Measurements from ENCODE around the gene SLC28A3. TPM values are rescaled to one million over a fixed set of nuclear protein-coding genes. Genes with fewer than 3 reads are reported as not detected.
"Not testable (repeated sequence)": the region's sequence is repeated elsewhere in the genome, so short reads cannot be mapped to it uniquely, and the experiment has no call there.

SLC28A3 gene
- 0.11 TPM for total RNA-seq
- long read RNA-seq, result 0 reads

GRCh38 chr9:84340535-84340934 is at the start of gene SLC28A3:
Gene SLC28A3, minus strand, starts transcription at chr9:84340758. Its CDS starts 125 bp downstream, at chr9:84340633.
- no peak for DNase-seq (ENCODE audit: low spot score)
- intact Hi-C loops (cut with DNase I), result loop anchor here (5.0 kb wide), 1 partner anchor 42 kb away; no protein-coding TSS in a partner anchor

- intact Hi-C loops (cut with DNase I), result not testable (repeated sequence)
Measured at GRCh38 chr9:84390254-84390653, 49.7 kb upstream of the SLC28A3 start.

GRCh38 chr9:84387821-84388220 is 47.3 kb upstream of the SLC28A3 start:
- DNase-seq (ENCODE audit: low spot score), result no peak
- intact Hi-C loops (cut with DNase I), result no loop called here

More at GRCh38 chr9:84390254-84390653, 49.7 kb upstream of the SLC28A3 start:
- not testable (repeated sequence) for DNase-seq (ENCODE audit: low spot score)

- intact Hi-C loops (cut with DNase I), result no loop called here
- DNase-seq (ENCODE audit: low spot score), result no peak
Measured at GRCh38 chr9:84386753-84387152, 46.2 kb upstream of the SLC28A3 start.

GRCh38 chr9:84385386-84386040 is 45.0 kb upstream of the SLC28A3 start:
- intact Hi-C loops (cut with DNase I), result no loop called here
- DNase-seq (ENCODE audit: low spot score), result no peak

- no peak for DNase-seq (ENCODE audit: low spot score)
- intact Hi-C loops (cut with DNase I), result loop anchor here (5.0 kb wide), 1 partner anchor 42 kb away; the partner anchor contains the start of gene SLC28A3
Measured at GRCh38 chr9:84384617-84385016, 44.1 kb upstream of the SLC28A3 start.

- intact Hi-C loops (cut with DNase I), result loop anchor here (5.0 kb wide), 1 partner anchor 41 kb away; the partner anchor contains the start of gene SLC28A3
- no peak for DNase-seq (ENCODE audit: low spot score)
Measured at GRCh38 chr9:84383178-84383577, 42.6 kb upstream of the SLC28A3 start.

- intact Hi-C loops (cut with DNase I), result loop anchor here (5.0 kb wide), 1 partner anchor 40 kb away; the partner anchor contains the start of gene SLC28A3
- no peak for DNase-seq (ENCODE audit: low spot score)
Measured at GRCh38 chr9:84382720-84383119, 42.2 kb upstream of the SLC28A3 start.

- no peak for DNase-seq (ENCODE audit: low spot score)
- intact Hi-C loops (cut with DNase I), result loop anchor here (5.0 kb wide), 1 partner anchor 39 kb away; the partner anchor contains the start of gene SLC28A3
Measured at GRCh38 chr9:84381508-84381907, 41.0 kb upstream of the SLC28A3 start.

GRCh38 chr9:84379740-84380139 is 39.2 kb upstream of the SLC28A3 start:
- intact Hi-C loops (cut with DNase I), result loop anchor here (5.0 kb wide), 1 partner anchor 37 kb away; the partner anchor contains the start of gene SLC28A3
- no peak for DNase-seq (ENCODE audit: low spot score)

GRCh38 chr9:84375954-84376353 is 35.4 kb upstream of the SLC28A3 start:
- no peak for DNase-seq (ENCODE audit: low spot score)
- intact Hi-C loops (cut with DNase I), result no loop called here

GRCh38 chr9:84374516-84374915 is 34.0 kb upstream of the SLC28A3 start:
- intact Hi-C loops (cut with DNase I), result no loop called here
- DNase-seq (ENCODE audit: low spot score), result no peak

GRCh38 chr9:84374013-84374412 is 33.5 kb upstream of the SLC28A3 start:
- DNase-seq (ENCODE audit: low spot score), result no peak
- intact Hi-C loops (cut with DNase I), result no loop called here

GRCh38 chr9:84371737-84372136 is 31.2 kb upstream of the SLC28A3 start:
- intact Hi-C loops (cut with DNase I), result no loop called here
- DNase-seq (ENCODE audit: low spot score), result no peak

GRCh38 chr9:84368601-84369000 is 28.0 kb upstream of the SLC28A3 start:
- DNase-seq (ENCODE audit: low spot score), result no peak
- intact Hi-C loops (cut with DNase I), result no loop called here

GRCh38 chr9:84367726-84368125 is 27.2 kb upstream of the SLC28A3 start:
- intact Hi-C loops (cut with DNase I), result not testable (repeated sequence)

GRCh38 chr9:84366683-84367082 is 26.1 kb upstream of the SLC28A3 start:
- no peak for DNase-seq (ENCODE audit: low spot score)
- intact Hi-C loops (cut with DNase I), result no loop called here

More at GRCh38 chr9:84367726-84368125, 27.2 kb upstream of the SLC28A3 start:
- not testable (repeated sequence) for DNase-seq (ENCODE audit: low spot score)

GRCh38 chr9:84364894-84365490 is 24.4 kb upstream of the SLC28A3 start:
- intact Hi-C loops (cut with DNase I), result not testable (repeated sequence)

GRCh38 chr9:84361645-84362044 is 21.1 kb upstream of the SLC28A3 start:
- intact Hi-C loops (cut with DNase I), result no loop called here
- no peak for DNase-seq (ENCODE audit: low spot score)

More at GRCh38 chr9:84364894-84365490, 24.4 kb upstream of the SLC28A3 start:
- DNase-seq (ENCODE audit: low spot score), result not testable (repeated sequence)

GRCh38 chr9:84357275-84357674 is 16.7 kb upstream of the SLC28A3 start:
- no peak for DNase-seq (ENCODE audit: low spot score)
- intact Hi-C loops (cut with DNase I), result no loop called here

- intact Hi-C loops (cut with DNase I), result no loop called here
- DNase-seq (ENCODE audit: low spot score), result no peak
Measured at GRCh38 chr9:84354035-84354434, 13.5 kb upstream of the SLC28A3 start.
